AG09319 (cell line): Measurements from ENCODE around the gene PRKCD.

Experiments used
- DNase-seq: peaks from one replicate; pipeline ENCODE4 v3.0.0-alpha.2; 2010; ENCODE audit warnings: low read depth; ENCODE audit errors: extremely low read depth
- TF ChIP-seq, protein P1 (sequence below): IDR thresholded peaks from 2 replicates; pipeline ENCODE4 v1.5.1; 2011; ENCODE audit warnings: low read depth, mild to moderate bottlenecking, inconsistent platforms, low read length, moderate library complexity

PRKCD gene

DNA sequence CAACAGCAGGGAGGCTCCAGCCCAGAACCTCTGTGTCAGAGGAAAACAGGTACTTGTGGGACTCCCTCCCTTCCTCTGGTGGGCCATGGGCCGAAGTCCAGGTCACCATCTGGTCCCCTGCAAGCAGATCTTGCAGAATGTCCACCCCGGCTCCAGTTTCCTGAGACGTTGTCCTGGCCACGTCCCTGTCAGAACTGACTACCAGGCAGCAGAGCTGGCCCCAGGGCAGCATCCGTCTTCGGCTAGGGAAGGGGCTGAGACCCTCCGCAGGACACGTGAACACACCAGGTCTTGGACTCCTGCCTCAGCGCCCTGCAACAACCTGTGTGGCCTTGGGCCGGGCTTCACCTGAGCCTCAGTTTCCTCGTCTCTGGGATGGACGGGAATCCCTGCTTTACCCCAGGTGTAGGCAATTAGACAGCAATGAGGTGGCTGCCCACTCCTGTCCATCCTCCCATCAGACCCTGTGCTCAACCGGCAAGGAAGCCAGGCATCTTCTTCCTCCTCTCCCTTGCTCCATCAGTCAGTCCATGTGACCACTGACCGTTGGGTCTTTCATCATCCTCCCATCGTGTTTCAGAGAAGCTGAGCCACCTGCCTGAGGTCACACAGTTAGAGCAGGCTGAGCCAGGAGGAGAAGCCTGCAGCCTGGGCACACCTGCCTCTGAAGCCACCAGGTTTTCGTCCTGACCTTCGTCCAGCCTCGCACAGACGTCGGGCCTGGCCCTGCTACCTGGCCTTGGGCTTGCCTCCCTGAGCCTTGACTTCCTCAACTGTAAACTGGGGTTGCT is 8.9 kb upstream of the PRKCD start:
- TF ChIP-seq, protein P1, sequence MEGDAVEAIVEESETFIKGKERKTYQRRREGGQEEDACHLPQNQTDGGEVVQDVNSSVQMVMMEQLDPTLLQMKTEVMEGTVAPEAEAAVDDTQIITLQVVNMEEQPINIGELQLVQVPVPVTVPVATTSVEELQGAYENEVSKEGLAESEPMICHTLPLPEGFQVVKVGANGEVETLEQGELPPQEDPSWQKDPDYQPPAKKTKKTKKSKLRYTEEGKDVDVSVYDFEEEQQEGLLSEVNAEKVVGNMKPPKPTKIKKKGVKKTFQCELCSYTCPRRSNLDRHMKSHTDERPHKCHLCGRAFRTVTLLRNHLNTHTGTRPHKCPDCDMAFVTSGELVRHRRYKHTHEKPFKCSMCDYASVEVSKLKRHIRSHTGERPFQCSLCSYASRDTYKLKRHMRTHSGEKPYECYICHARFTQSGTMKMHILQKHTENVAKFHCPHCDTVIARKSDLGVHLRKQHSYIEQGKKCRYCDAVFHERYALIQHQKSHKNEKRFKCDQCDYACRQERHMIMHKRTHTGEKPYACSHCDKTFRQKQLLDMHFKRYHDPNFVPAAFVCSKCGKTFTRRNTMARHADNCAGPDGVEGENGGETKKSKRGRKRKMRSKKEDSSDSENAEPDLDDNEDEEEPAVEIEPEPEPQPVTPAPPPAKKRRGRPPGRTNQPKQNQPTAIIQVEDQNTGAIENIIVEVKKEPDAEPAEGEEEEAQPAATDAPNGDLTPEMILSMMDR = no peak
- no peak for DNase-seq

DNA sequence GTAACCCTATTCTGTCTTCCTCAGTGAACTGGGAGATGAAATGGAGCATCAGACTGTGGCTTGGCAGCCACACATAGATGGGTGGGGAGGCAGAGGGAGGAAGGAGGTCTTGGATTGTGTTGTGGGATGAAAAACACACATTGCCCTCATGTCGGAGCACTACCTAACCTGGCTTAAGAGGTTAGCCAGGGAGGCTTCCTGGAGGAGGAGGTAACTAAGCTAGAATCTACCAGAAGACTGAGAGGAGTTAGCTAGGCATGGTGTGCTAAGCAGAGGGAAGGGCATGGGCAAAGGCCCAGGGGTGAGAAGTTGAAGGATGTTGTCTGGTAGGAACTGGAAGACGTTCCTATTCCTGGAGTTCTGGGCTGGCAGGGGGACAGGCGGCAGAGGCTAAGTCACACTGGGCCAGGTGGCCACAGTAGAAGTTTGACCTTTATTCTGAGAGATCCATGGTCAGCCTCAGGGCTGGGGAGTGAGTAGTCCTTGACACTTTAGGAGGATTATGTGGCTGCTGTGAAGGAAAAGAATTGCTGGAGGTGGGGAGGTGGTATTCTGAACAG is 7.7 kb upstream of the PRKCD start:
- TF ChIP-seq, protein P1 = no peak
- no peak for DNase-seq

DNA sequence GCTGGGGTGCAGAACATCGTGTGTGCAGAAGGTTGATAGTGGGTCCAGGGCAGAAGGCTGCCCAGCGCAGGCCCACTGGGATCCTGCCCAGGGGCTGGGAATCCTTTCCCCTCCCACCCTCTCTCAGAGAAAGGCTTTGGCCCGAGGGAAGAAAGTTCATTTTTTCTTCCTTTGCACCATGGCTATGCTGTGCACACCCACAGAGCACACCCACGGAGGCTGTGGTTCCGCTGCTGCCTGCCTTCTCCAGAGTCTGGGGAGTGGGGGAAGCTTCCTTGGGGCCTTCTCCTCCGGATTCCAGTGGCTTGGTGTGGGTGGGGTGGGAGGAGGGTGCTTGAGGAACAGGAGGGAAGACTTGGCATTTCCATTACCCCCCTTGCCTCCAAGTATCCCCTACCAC is 7.0 kb upstream of the PRKCD start:
- TF ChIP-seq, protein P1 = no peak

DNA sequence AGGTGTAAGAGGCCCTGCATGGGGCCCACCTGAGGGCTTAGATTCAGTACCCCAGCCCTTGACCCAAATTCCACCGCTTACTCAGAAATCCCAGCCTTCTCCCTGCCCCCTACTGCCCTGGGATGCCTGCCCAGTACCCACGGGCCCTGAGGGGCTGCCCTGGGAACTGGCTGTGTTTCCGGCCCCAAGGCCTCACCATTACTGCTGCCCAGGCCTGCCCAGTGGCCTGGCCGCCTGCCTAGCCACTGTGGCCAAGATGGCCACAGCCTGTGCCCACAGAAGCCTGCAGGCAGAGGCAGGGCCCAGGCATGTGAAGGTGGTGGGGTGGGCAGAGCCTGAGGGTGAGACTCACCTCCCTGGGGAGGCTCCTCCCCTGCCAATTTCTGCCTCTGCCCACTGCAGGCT is 6.1 kb upstream of the PRKCD start:
- TF ChIP-seq, protein P1 = no peak
- DNase-seq = no peak

More for the DNA sequence above, 7.0 kb upstream of the PRKCD start:
- no peak for DNase-seq

DNA sequence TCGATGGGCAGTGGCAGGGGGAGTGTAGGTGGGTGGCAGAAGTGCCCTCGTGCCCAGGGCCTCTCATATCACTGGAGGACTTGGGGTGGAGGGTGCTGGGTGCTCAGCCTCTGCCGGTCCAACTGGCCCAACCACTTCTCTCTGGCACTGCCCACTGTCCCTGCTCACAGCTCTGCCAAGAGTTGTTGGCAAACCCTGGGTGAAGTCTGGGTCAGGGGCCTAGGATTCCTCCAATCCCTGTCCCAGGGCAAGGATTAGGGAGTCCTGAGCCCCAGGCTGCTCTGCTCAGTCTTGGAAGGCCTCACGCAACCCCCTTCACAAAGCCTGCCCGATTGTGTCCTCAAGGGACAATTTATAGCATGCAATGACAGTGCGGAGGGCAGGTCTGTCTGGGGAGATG is 5.2 kb upstream of the PRKCD start:
- no peak for DNase-seq
- TF ChIP-seq, protein P1 = no peak

DNA sequence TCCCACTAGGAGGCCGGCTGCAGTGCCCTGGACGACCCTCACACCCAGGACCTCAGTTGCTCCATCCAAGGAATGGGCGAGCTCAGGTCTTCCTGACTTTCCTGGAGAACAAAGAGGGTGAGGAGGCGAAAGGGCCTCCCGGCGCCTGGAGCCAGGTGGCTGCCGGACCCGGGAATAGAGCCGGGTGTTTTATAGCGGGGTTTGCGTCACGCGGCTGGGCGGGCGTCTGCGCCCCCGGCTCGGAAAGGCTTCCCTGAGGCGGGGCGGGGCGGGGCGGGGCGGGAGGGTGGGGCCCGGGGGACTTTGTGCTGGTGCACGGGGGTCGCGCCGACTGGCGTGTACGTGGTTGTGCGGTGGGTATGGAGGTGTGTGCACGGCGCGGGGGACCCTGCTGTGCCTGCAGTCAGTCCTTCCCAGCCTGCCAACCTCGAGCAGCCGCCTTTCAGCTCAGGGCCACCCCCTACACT is 4.6 kb upstream of the PRKCD start:
- TF ChIP-seq, protein P1 = no peak
- DNase-seq = no peak

DNA sequence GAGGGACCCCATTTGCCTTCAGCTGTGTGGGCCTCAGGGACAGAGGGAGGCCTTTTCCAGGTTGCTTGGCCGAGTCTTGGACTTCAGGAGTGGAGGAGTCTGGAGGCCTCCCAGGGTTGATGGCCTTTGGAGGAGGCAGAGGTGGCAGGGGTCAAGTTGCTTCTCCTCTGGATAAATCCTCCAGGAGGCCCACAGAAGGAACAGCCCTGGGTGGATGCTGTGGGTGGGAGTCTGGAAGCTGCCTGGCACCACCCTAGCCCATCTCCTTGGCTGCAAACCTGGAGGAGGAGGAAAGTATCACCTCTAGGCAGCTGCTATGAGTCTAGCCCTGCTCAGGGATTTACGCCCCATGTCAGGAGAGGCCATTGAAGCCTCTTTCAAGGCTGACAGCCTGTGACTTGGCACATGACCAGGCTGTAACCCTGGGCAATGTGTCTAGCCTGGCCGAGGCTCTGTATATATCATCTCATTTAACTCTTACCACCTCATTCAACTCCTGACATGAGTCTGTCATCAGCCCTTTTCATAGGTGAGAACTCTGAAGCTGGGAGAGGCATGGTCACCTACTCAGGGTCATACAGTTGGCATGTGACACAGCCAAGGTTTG is 2.9 kb upstream of the PRKCD start:
- DNase-seq = no peak
- TF ChIP-seq, protein P1 = no peak
